WTC11 (cell line): ENCODE results near the gene BABAM2. TPM values are rescaled to one million over a fixed set of nuclear protein-coding genes. Genes with fewer than 3 reads are reported as not detected.

Source experiments
- ATAC-seq: fragments of 200-7000 bp; cut with Tn5 transposase; 2 replicates; pipeline ENCODE4 v1.10.0; 2021; ENCODE audit warnings: mild to moderate bottlenecking, moderate library complexity
- CTCF ChIA-PET: fragments of 300-600 bp; sonication (Branson Sonifier 250); formaldehyde crosslinking; loops from one replicate; lab custom pipeline; 2021; ENCODE audit warnings: antibody characterized with exemption; lab: Charles Lee
- POLR2A ChIA-PET: fragments of 350-600 bp; sonication (Branson Sonifier 250); formaldehyde crosslinking; loops from one replicate; lab custom pipeline; 2021; ENCODE audit warnings: antibody characterized with exemption; lab: Charles Lee
- DNase-seq: peaks from one replicate; pipeline ENCODE4 v3.0.0; 2021; ENCODE audit warnings: low spot score
- H3K27ac Mint-ChIP-seq: 2 replicates; pipeline ENCODE4 v1.8.0; 2021; ENCODE audit warnings: mixed read lengths
- H3K27me3 Mint-ChIP-seq: 2 replicates; pipeline ENCODE4 v1.8.0; 2021; ENCODE audit warnings: low read depth, mild to moderate bottlenecking, moderate library complexity, mixed read lengths
- H3K36me3 Mint-ChIP-seq: 2 replicates; pipeline ENCODE4 v1.8.0; 2021; ENCODE audit warnings: mixed read lengths
- H3K4me1 Mint-ChIP-seq: 2 replicates; pipeline ENCODE4 v1.8.0; 2022; ENCODE audit warnings: mixed read lengths
- H3K4me3 Mint-ChIP-seq: 2 replicates; pipeline ENCODE4 v1.8.0; 2021; ENCODE audit warnings: mild to moderate bottlenecking, moderate library complexity, mixed read lengths
- H3K9me3 Mint-ChIP-seq: 2 replicates; pipeline ENCODE4 v1.8.0; 2021; ENCODE audit warnings: mixed read lengths
- CTCF ChIP-seq: fragments of 200-600 bp; IDR thresholded peaks from 2 replicates; pipeline ENCODE4 v1.8.0; 2022; ENCODE audit warnings: antibody characterized with exemption
- E2F1 ChIP-seq: sonication (generic); formaldehyde crosslinking; IDR thresholded peaks from 2 replicates; pipeline ENCODE4 v1.8.0; 2022; ENCODE audit warnings: mild to moderate bottlenecking, missing genetic modification reagents
- ETV6 ChIP-seq: sonication (generic); formaldehyde crosslinking; IDR thresholded peaks from 2 replicates; pipeline ENCODE4 v1.8.1; 2022; ENCODE audit warnings: mild to moderate bottlenecking, missing genetic modification reagents
- FOXK1 ChIP-seq: sonication (generic); formaldehyde crosslinking; IDR thresholded peaks from 2 replicates; pipeline ENCODE4 v1.8.0; 2022; ENCODE audit warnings: mild to moderate bottlenecking, moderate library complexity, missing genetic modification reagents
- FOXP4 ChIP-seq: sonication (generic); formaldehyde crosslinking; IDR thresholded peaks from 2 replicates; pipeline ENCODE4 v1.8.0; 2022; ENCODE audit warnings: mild to moderate bottlenecking, missing genetic modification reagents
- GABPB1 ChIP-seq: sonication (generic); formaldehyde crosslinking; IDR thresholded peaks from 2 replicates; pipeline ENCODE4 v1.8.1; 2023; ENCODE audit warnings: mild to moderate bottlenecking, missing genetic modification reagents
- JUN ChIP-seq: sonication (generic); formaldehyde crosslinking; IDR thresholded peaks from 2 replicates; pipeline ENCODE4 v1.8.0; 2023; ENCODE audit warnings: mild to moderate bottlenecking, missing genetic modification reagents
- MXD4 ChIP-seq: fragments of 250-450 bp; sonication (Bioruptor Pico); IDR thresholded peaks from 2 replicates; pipeline ENCODE4 v1.8.0; 2021; ENCODE audit warnings: mild to moderate bottlenecking, moderate library complexity, borderline replicate concordance
- OVOL2 ChIP-seq: fragments of 250-450 bp; sonication (Bioruptor Pico); IDR thresholded peaks from 2 replicates; pipeline ENCODE4 v1.9.0; 2021; ENCODE audit warnings: mild to moderate bottlenecking, borderline replicate concordance
- RELA ChIP-seq: sonication (generic); formaldehyde crosslinking; IDR thresholded peaks from 2 replicates; pipeline ENCODE4 v1.8.1; 2022; ENCODE audit warnings: missing genetic modification reagents, mild to moderate bottlenecking, borderline replicate concordance
- SMAD3 ChIP-seq: sonication (generic); formaldehyde crosslinking; IDR thresholded peaks from 2 replicates; pipeline ENCODE4 v1.8.0; 2022; ENCODE audit warnings: missing genetic modification reagents, mild to moderate bottlenecking, borderline replicate concordance
- ZNF317 ChIP-seq: sonication (generic); formaldehyde crosslinking; IDR thresholded peaks from 2 replicates; pipeline ENCODE4 v1.8.1; 2023; ENCODE audit warnings: low read depth, mild to moderate bottlenecking, moderate library complexity, missing genetic modification reagents, borderline replicate concordance
- ZNF416 ChIP-seq: fragments of 250-450 bp; sonication (Bioruptor Pico); IDR thresholded peaks from 2 replicates; pipeline ENCODE4 v1.9.0; 2021; ENCODE audit warnings: mild to moderate bottlenecking, inconsistent platforms
- total RNA-seq: library from RNA; stranded (reverse); gene quantifications from 3 replicates; pipeline ENCODE4 v1.2.3, GENCODE V29; 2021
- TF ChIP-seq, protein P1 (sequence below): fragments of 250-450 bp; sonication (Bioruptor Pico); IDR thresholded peaks from 2 replicates; pipeline ENCODE4 v1.9.0; 2021; ENCODE audit warnings: mild to moderate bottlenecking, borderline replicate concordance
- TF ChIP-seq, protein P2 (sequence below): sonication (generic); formaldehyde crosslinking; IDR thresholded peaks from 2 replicates; pipeline ENCODE4 v1.8.0; 2022; ENCODE audit warnings: mild to moderate bottlenecking, missing genetic modification reagents

BABAM2 gene
- total RNA-seq, 1 experiment from 2014 or later, result 16.5 TPM

DNA sequence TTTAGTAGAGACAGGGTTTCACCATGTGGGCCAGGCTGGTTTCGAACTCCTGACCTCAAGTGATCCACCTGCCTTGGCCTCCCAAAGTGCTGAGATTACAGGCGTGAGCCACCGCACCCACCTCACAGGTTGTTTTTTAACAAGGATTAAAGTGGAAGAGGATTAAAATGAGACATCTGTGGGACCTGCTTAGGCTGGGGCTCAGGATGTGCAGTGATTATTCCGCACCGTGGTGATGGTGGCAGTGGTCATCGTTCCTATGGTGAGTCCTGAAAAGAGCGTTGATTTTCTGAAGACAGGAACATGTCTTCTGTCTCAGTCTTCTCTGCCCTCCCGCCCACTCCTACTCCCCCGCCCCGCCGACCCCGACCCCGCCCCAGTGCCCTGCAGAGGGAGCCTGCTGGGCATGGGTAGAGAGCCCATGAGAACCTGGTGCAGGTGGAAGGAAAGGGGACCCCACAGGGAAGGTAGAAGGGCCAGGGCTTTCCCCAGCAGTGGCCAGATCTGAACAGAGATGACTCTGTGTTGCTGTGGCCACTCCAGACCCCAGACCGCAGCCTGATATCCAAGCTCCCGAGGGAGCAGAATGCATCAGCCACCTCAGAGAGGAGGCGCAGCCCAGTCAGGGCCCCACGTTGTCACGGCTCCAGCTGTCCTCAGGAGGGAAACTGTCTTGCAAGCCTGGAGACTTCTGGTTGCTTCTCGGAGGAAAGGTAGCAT is 467.6 kb downstream of the BABAM2 start:
- ChIA-PET POLR2A (no interaction called here), CTCF (no interaction called here)
- Mint-ChIP-seq H3K27ac (no peak overlapping the region), H3K36me3 (no peaks in the 10 kb centered on the region), H3K9me3 (no peaks in the 10 kb centered on the region), H3K4me1 (peaks cover 12% of the 10 kb centered on the region), H3K27me3 (peaks cover 4% of the 10 kb centered on the region; the same call in 1 of the 2 replicates), H3K4me3 (no peak overlapping the region)
- no peak for ATAC-seq
- DNase-seq, result no peak
- TF ChIP-seq ZNF416, result no peak
- TF ChIP-seq JUN (CRISPR knock-in tag), result no peak

GRCh38 chr2:28358668-28359201 is 468.2 kb downstream of the BABAM2 start:
- no peak for ATAC-seq
- TF ChIP-seq CTCF (no peak), ZNF317 (CRISPR knock-in tag) (no peak), ETV6 (no peak), GABPB1 (CRISPR knock-in tag) (no peak), RELA (CRISPR knock-in tag) (no peak)
- TF ChIP-seq, protein P1, sequence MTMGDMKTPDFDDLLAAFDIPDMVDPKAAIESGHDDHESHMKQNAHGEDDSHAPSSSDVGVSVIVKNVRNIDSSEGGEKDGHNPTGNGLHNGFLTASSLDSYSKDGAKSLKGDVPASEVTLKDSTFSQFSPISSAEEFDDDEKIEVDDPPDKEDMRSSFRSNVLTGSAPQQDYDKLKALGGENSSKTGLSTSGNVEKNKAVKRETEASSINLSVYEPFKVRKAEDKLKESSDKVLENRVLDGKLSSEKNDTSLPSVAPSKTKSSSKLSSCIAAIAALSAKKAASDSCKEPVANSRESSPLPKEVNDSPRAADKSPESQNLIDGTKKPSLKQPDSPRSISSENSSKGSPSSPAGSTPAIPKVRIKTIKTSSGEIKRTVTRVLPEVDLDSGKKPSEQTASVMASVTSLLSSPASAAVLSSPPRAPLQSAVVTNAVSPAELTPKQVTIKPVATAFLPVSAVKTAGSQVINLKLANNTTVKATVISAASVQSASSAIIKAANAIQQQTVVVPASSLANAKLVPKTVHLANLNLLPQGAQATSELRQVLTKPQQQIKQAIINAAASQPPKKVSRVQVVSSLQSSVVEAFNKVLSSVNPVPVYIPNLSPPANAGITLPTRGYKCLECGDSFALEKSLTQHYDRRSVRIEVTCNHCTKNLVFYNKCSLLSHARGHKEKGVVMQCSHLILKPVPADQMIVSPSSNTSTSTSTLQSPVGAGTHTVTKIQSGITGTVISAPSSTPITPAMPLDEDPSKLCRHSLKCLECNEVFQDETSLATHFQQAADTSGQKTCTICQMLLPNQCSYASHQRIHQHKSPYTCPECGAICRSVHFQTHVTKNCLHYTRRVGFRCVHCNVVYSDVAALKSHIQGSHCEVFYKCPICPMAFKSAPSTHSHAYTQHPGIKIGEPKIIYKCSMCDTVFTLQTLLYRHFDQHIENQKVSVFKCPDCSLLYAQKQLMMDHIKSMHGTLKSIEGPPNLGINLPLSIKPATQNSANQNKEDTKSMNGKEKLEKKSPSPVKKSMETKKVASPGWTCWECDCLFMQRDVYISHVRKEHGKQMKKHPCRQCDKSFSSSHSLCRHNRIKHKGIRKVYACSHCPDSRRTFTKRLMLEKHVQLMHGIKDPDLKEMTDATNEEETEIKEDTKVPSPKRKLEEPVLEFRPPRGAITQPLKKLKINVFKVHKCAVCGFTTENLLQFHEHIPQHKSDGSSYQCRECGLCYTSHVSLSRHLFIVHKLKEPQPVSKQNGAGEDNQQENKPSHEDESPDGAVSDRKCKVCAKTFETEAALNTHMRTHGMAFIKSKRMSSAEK (CRISPR knock-in tag), result no peak
- peaks cover 17% of the 10 kb centered on the region for H3K4me1 Mint-ChIP-seq
- ChIA-PET POLR2A (no interaction called here), CTCF (no interaction called here)
- H3K27ac Mint-ChIP-seq, result no peak overlapping the region
- H3K27me3 Mint-ChIP-seq, result peaks cover 6% of the 10 kb centered on the region; the same call in 1 of the 2 replicates
- DNase-seq, result no peak
- H3K4me3 Mint-ChIP-seq, result no peak overlapping the region
- H3K9me3 Mint-ChIP-seq, result no peaks in the 10 kb centered on the region
- H3K36me3 Mint-ChIP-seq, result no peaks in the 10 kb centered on the region

DNA sequence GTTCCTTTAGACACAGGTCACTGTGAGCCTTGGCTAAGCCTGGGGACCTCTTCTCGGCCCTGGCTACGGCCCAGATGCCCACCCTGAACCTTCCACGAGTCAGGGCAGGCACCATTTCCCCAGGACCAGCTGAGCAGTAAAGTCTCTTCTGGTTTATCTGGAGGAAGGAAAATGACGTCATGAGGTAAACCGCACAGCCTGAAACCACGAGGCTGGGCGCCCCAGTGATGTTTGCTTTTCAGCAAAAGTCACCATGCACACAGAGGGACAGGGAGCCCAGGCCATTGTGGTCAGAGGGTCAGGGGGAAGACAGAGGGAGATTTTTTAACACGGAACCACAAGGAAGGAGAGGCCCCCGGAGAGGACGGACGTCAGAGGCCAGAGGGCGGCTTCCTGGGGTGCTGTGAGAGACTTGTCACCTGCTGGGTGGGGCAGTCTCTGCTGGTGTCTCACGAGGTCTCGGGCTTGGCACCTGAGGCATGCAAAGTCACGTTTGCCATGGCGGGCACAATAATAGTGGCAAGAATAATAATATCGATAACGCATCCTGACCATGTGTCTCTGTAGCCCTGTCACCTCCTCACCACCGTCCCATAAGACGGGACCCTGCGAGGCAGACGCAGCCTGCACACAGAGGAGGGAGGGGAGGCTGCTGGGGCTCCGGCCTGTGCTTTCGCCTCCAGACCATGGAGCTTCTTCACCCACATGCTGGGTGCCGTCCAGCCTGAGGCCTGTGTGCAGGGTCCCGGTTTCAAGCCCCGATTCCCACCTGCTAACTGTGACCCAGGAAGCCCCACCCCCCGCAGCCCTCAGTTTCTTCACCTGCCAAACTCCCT is 468.9 kb downstream of the BABAM2 start:
- no peaks in the 10 kb centered on the region for H3K9me3 Mint-ChIP-seq
- no peak overlapping the region; the same call in 1 of the 2 replicates for H3K27ac Mint-ChIP-seq
- no peak for ATAC-seq
- H3K4me1 Mint-ChIP-seq, result peaks cover 17% of the 10 kb centered on the region
- no peaks in the 10 kb centered on the region for H3K36me3 Mint-ChIP-seq
- no peak for DNase-seq
- ChIA-PET POLR2A (no interaction called here), CTCF (no interaction called here)
- peaks cover 6% of the 10 kb centered on the region; the same call in 1 of the 2 replicates for H3K27me3 Mint-ChIP-seq
- TF ChIP-seq SMAD3 (CRISPR knock-in tag), result no peak
- no peak for TF ChIP-seq E2F1 (CRISPR knock-in tag)
- TF ChIP-seq, protein P2, sequence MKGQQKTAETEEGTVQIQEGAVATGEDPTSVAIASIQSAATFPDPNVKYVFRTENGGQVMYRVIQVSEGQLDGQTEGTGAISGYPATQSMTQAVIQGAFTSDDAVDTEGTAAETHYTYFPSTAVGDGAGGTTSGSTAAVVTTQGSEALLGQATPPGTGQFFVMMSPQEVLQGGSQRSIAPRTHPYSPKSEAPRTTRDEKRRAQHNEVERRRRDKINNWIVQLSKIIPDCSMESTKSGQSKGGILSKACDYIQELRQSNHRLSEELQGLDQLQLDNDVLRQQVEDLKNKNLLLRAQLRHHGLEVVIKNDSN (CRISPR knock-in tag), result no peak
- no peak for TF ChIP-seq FOXP4 (CRISPR knock-in tag)
- no peak for TF ChIP-seq FOXK1
- TF ChIP-seq MXD4 (CRISPR knock-in tag), result no peak
- TF ChIP-seq OVOL2 (CRISPR knock-in tag), result no peak
- no peak overlapping the region for H3K4me3 Mint-ChIP-seq
